Bladder microvascular endothelial cell (primary cell): ENCODE measurements around the gene SYT1. TPM values are rescaled to one million over a fixed set of nuclear protein-coding genes. Genes with fewer than 3 reads are reported as not detected.

ENCODE experiments used
- total RNA-seq: library from RNA; depleted of rRNA; stranded (reverse); fragments of >200 nt; gene quantifications from 2 replicates; pipeline ENCODE4 v1.2.3, GENCODE V29; 2014

The SYT1 gene
- 3.6 and 28.8 TPM in 2 replicates for total RNA-seq

DNA sequence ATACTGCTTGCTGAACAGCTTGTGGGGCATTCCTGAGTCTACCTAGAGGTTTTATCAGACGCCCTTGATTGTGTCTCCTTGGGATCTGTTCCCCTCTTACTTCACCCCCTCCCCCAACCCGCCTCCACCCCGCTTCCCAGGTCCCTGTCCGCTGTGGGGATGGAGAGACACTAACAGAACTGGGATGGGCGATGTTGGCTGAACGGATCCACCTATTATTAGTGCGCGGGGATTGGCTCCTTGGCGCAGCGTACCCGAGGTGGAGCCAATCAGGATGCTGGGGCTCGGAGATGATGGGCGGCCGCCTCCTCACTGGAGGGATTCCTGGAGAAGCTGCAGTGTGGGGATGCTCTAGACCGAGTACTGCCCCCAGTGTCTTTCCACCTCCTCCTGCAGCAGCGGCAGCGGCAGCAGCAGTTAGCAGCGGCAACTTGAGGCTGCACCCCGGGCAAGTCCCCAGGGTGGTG is at the start of gene SYT1:
Gene SYT1 (plus strand): TSS at position 372 of the 467 bp plus-strand sequence.

